ENCODE data around the gene USH2A.

The USH2A gene

DNA sequence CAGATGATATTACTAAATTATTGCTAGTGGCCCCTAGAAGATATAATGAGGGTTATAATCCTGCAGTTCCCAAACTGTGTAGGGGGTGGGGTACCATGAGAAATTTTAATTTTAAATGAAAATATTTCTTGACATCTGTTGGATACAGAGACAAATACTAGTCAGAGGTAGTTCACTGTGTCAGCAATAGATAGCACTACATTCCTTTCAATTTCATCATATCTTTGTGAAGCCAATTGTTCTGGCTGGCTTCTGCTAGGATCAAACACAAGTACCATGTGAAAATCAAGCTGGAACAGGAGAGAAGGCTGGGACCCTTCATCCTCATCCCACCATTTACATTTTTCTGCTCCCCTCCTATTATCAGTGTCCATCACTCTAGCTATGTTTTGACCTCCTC is 208.1 kb downstream of the USH2A start:
- CTCF ChIA-PET, result no interaction called here
- no peak for DNase-seq (ENCODE audit: extremely low spot score)
- POLR2A ChIA-PET, result no interaction called here
- TF ChIP-seq NFRKB (IDR thresholded peaks at IDR 0.05) (no peak), HDGF (IDR thresholded peaks at IDR 0.05; ENCODE audit: borderline replicate concordance) (no peak), ZNF384 (IDR thresholded peaks at IDR 0.05) (no peak), SP1 (IDR thresholded peaks at IDR 0.05) (no peak), ELF4 (IDR thresholded peaks at IDR 0.05) (no peak), SUZ12 (IDR thresholded peaks at IDR 0.05) (no peak), CTBP1 (IDR thresholded peaks at IDR 0.05; ENCODE audit: borderline replicate concordance) (no peak), FOXK2 (IDR thresholded peaks at IDR 0.05) (no peak), LEF1 (IDR thresholded peaks at IDR 0.05; ENCODE audit: borderline replicate concordance) (no peak), FOXA1 (IDR thresholded peaks at IDR 0.05) (no peak), TARDBP (IDR thresholded peaks at IDR 0.05) (no peak), ARNT (IDR thresholded peaks at IDR 0.05) (no peak), PKNOX1 (IDR thresholded peaks at IDR 0.05) (no peak), BHLHE40 (IDR thresholded peaks at IDR 0.05; ENCODE audit: borderline replicate concordance) (no peak)

- CTCF ChIA-PET, result no interaction called here
These were observed 210.4 kb downstream of the USH2A start for GRCh38 chr1:216212826-216213225.

DNA sequence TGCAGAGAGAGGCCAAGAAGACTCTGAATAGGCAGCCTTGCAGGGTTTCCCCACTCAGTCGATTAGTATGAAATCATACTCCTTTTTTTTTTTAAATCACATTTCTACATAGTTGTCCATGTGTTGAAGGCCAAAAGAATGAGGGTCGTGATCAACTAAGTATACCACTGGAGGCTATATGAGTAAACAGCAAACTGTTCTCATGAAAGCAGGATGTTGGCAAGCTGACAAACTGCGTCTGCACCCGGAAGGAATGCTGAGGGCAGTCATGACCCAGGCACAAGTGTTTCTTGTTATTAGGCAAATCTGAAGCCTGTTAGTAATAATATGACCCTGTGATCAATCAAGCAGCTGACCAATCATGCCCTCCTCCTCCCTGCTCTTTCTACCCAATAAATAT is 213.2 kb downstream of the USH2A start:
- POLR2A ChIA-PET, result no interaction called here

More at GRCh38 chr1:216212826-216213225, 210.4 kb downstream of the USH2A start:
- POLR2A ChIA-PET, result no interaction called here
- no peak for TF ChIP-seq L3MBTL2 (conservative IDR thresholded peaks at IDR 0.05)
- DNase-seq (ENCODE audit: extremely low spot score), result no peak

GRCh38 chr1:216209125-216209524 is 214.1 kb downstream of the USH2A start:
- no peak for TF ChIP-seq NFRKB (IDR thresholded peaks at IDR 0.05)
- no peak for TF ChIP-seq TARDBP (IDR thresholded peaks at IDR 0.05)
- no peak for TF ChIP-seq FOXA1 (IDR thresholded peaks at IDR 0.05)
- TF ChIP-seq SP1 (IDR thresholded peaks at IDR 0.05), result no peak
- TF ChIP-seq ZNF384 (IDR thresholded peaks at IDR 0.05), result no peak
- TF ChIP-seq L3MBTL2 (conservative IDR thresholded peaks at IDR 0.05), result no peak
- no peak for TF ChIP-seq SUZ12 (IDR thresholded peaks at IDR 0.05)
- CTCF ChIA-PET, result interaction anchor here (2.7 kb wide), 1 partner anchor 12 kb away, joined by 16 read pairs; no protein-coding TSS in a partner anchor
- POLR2A ChIA-PET, result no interaction called here
- DNase-seq (ENCODE audit: extremely low spot score), result no peak

More for the DNA sequence above, 213.2 kb downstream of the USH2A start:
- CTCF ChIA-PET, result interaction anchor here (1.0 kb wide), 1 partner anchor 11 kb away, joined by 6 read pairs; no protein-coding TSS in a partner anchor
- TF ChIP-seq CTBP1 (IDR thresholded peaks at IDR 0.05; ENCODE audit: borderline replicate concordance) (no peak), ZNF384 (IDR thresholded peaks at IDR 0.05) (no peak), ELF4 (IDR thresholded peaks at IDR 0.05) (no peak), FOXM1 (IDR thresholded peaks at IDR 0.05; ENCODE audit: borderline replicate concordance) (no peak), HDGF (IDR thresholded peaks at IDR 0.05; ENCODE audit: borderline replicate concordance) (no peak), ARNT (IDR thresholded peaks at IDR 0.05) (no peak), FOXK2 (IDR thresholded peaks at IDR 0.05) (no peak), SP1 (IDR thresholded peaks at IDR 0.05) (no peak), LEF1 (IDR thresholded peaks at IDR 0.05; ENCODE audit: borderline replicate concordance) (no peak), NFRKB (IDR thresholded peaks at IDR 0.05) (no peak), FOXA1 (IDR thresholded peaks at IDR 0.05) (no peak), PKNOX1 (IDR thresholded peaks at IDR 0.05) (no peak), TARDBP (IDR thresholded peaks at IDR 0.05) (no peak), BHLHE40 (IDR thresholded peaks at IDR 0.05; ENCODE audit: borderline replicate concordance) (no peak), SUZ12 (IDR thresholded peaks at IDR 0.05) (no peak), L3MBTL2 (conservative IDR thresholded peaks at IDR 0.05) (no peak)
- DNase-seq (ENCODE audit: extremely low spot score), result no peak

DNA sequence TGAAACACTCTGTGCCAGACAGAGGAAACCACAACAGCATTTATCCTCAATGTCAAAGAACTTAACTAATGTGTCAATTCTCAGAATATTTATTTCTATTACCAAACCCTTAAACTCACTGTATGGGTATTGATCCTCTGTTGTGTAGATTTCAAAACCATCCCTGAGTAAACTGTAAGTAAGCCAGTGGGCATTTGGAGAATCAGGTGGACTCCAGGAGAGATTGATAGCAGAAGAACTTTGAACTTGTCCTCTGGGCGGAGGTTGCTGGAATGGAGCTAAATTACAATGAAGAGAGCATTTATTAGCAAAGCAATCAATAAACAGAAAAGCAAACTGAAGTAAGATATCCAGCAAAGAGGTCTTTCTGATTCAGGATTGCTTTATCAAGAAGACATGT is 216.1 kb downstream of the USH2A start:
- TF ChIP-seq SUZ12 (IDR thresholded peaks at IDR 0.05), result no peak
- CTCF ChIA-PET, result interaction anchor here (2.7 kb wide), 1 partner anchor 14 kb away, joined by 16 read pairs; no protein-coding TSS in a partner anchor
- no peak for DNase-seq (ENCODE audit: extremely low spot score)
- POLR2A ChIA-PET, result no interaction called here

GRCh38 chr1:216205176-216205575 is 218.1 kb downstream of the USH2A start:
- CTCF ChIA-PET, result interaction anchor here (0.7 to 0.9 kb wide), 2 partner anchors 16 to 379 kb away, joined by 3 read pairs; no protein-coding TSS in a partner anchor

GRCh38 chr1:216201946-216202345 is 221.3 kb downstream of the USH2A start:
- no peak for DNase-seq (ENCODE audit: extremely low spot score)
- TF ChIP-seq FOXK2 (IDR thresholded peaks at IDR 0.05) (no peak), ARNT (IDR thresholded peaks at IDR 0.05) (no peak), FOXM1 (IDR thresholded peaks at IDR 0.05; ENCODE audit: borderline replicate concordance) (no peak), ZNF384 (IDR thresholded peaks at IDR 0.05) (no peak), NFRKB (IDR thresholded peaks at IDR 0.05) (no peak), SUZ12 (IDR thresholded peaks at IDR 0.05) (no peak), ELF4 (IDR thresholded peaks at IDR 0.05) (no peak), TARDBP (IDR thresholded peaks at IDR 0.05) (no peak), HDGF (IDR thresholded peaks at IDR 0.05; ENCODE audit: borderline replicate concordance) (no peak), FOXA1 (IDR thresholded peaks at IDR 0.05) (no peak)
- ChIA-PET POLR2A (no interaction called here), CTCF (interaction anchor here (0.6 kb wide), 1 partner anchor 19 kb away, joined by 3 read pairs; no protein-coding TSS in a partner anchor)

More at GRCh38 chr1:216205176-216205575, 218.1 kb downstream of the USH2A start:
- no peak for DNase-seq (ENCODE audit: extremely low spot score)
- TF ChIP-seq CTBP1 (IDR thresholded peaks at IDR 0.05; ENCODE audit: borderline replicate concordance) (no peak), TARDBP (IDR thresholded peaks at IDR 0.05) (no peak), ARNT (IDR thresholded peaks at IDR 0.05) (no peak), FOXM1 (IDR thresholded peaks at IDR 0.05; ENCODE audit: borderline replicate concordance) (no peak), L3MBTL2 (conservative IDR thresholded peaks at IDR 0.05) (no peak), FOXA1 (IDR thresholded peaks at IDR 0.05) (no peak), FOXK2 (IDR thresholded peaks at IDR 0.05) (no peak), ELF4 (IDR thresholded peaks at IDR 0.05) (no peak)
- POLR2A ChIA-PET, result no interaction called here

Measured in HEK293T (cell line).